ENCODE measurements around the gene COL21A1.
"Not testable (repeated sequence)": the region's sequence is repeated elsewhere in the genome, so short reads cannot be mapped to it uniquely, and the experiment has no call there.

Gene COL21A1

GRCh38 chr6:56047931-56048540 lies 199.3 kb downstream of the COL21A1 start:
- no peak for DNase-seq (ENCODE audit: low read depth)

- no peak for DNase-seq (ENCODE audit: low read depth)
These were observed 200.8 kb downstream of the COL21A1 start for GRCh38 chr6:56046576-56046975.

- DNase-seq (ENCODE audit: low read depth) = no peak
These were observed 203.6 kb downstream of the COL21A1 start for GRCh38 chr6:56043761-56044160.

- DNase-seq (ENCODE audit: low read depth) = no peak
These were observed 204.3 kb downstream of the COL21A1 start for GRCh38 chr6:56043076-56043475.

- no peak for DNase-seq (ENCODE audit: low read depth)
These were observed 205.8 kb downstream of the COL21A1 start for GRCh38 chr6:56041591-56041990.

- DNase-seq (ENCODE audit: low read depth) = no peak
These were observed 206.5 kb downstream of the COL21A1 start for GRCh38 chr6:56040889-56041301.

- no peak for DNase-seq (ENCODE audit: low read depth)
These were observed 207.2 kb downstream of the COL21A1 start for GRCh38 chr6:56040223-56040622.

GRCh38 chr6:56038764-56039163 lies 208.6 kb downstream of the COL21A1 start:
- DNase-seq (ENCODE audit: low read depth) = no peak

- no peak for DNase-seq (ENCODE audit: low read depth)
These were observed 209.8 kb downstream of the COL21A1 start for GRCh38 chr6:56037601-56038000.

- no peak for DNase-seq (ENCODE audit: low read depth)
These were observed 210.3 kb downstream of the COL21A1 start for GRCh38 chr6:56036916-56037600.

GRCh38 chr6:56033401-56033800 lies 214.0 kb downstream of the COL21A1 start:
- DNase-seq (ENCODE audit: low read depth) = no peak

GRCh38 chr6:56032715-56033260 lies 214.6 kb downstream of the COL21A1 start:
- no peak for DNase-seq (ENCODE audit: low read depth)

- no peak for DNase-seq (ENCODE audit: low read depth)
These were observed 219.5 kb downstream of the COL21A1 start for GRCh38 chr6:56027865-56028264.

- no peak for DNase-seq (ENCODE audit: low read depth)
These were observed 220.8 kb downstream of the COL21A1 start for GRCh38 chr6:56026455-56027180.

- DNase-seq (ENCODE audit: low read depth) = no peak
These were observed 221.6 kb downstream of the COL21A1 start for GRCh38 chr6:56025795-56026194.

- DNase-seq (ENCODE audit: low read depth) = no peak
These were observed 222.4 kb downstream of the COL21A1 start for GRCh38 chr6:56024931-56025330.

- no peak for DNase-seq (ENCODE audit: low read depth)
These were observed 223.6 kb downstream of the COL21A1 start for GRCh38 chr6:56023829-56024228.

GRCh38 chr6:56022678-56023077 lies 224.7 kb downstream of the COL21A1 start:
- DNase-seq (ENCODE audit: low read depth) = no peak

- DNase-seq (ENCODE audit: low read depth) = no peak
These were observed 225.4 kb downstream of the COL21A1 start for GRCh38 chr6:56021943-56022342.

- DNase-seq (ENCODE audit: low read depth) = no peak
These were observed 227.4 kb downstream of the COL21A1 start for GRCh38 chr6:56019973-56020372.

- DNase-seq (ENCODE audit: low read depth) = no peak
These were observed 230.2 kb downstream of the COL21A1 start for GRCh38 chr6:56017198-56017597.

- not testable (repeated sequence) for DNase-seq (ENCODE audit: low read depth)
These were observed 233.3 kb downstream of the COL21A1 start for GRCh38 chr6:56014039-56014438.

- DNase-seq (ENCODE audit: low read depth) = no peak
These were observed 237.7 kb downstream of the COL21A1 start for GRCh38 chr6:56009636-56010035.
